ENCODE measurements around the gene ISYNA1. TPM values are rescaled to one million over a fixed set of nuclear protein-coding genes. Genes with fewer than 3 reads are reported as not detected.

ISYNA1 gene
- total and polyA plus RNA-seq, 7 donors = 6.3 to 17.0 (median 9.8) TPM

- Histone ChIP-seq H3K27ac (no peak overlapping the region), H3K27me3 (ENCODE audit: insufficient read depth in 3 of 3, low read length in 2 of 3) (no peaks in the 10 kb centered on the region), H3K36me3 (ENCODE audit: insufficient read depth in 1 of 2, low read depth in 1 of 2) (peaks cover 9 to 68% of the 10 kb centered on the region in 2 donors), H3K4me1 (peaks cover 27% of the 10 kb centered on the region), H3K4me3 (no peak overlapping the region), H3K9me3 (no peaks in the 10 kb centered on the region)
- TF ChIP-seq CTCF (IDR thresholded peaks at IDR 0.05) = no peak
- ATAC-seq = no peak
- 77 to 92% (median 78%) methylated on average over 10 of the region's 10 CpGs for WGBS, 3 donors
- intact Hi-C loops (cut with DNase I) = loop anchor here (5.0 to 10.0 kb wide), 4 partner anchors 104 to 394 kb away; partner anchors contain the start of gene KXD1 (in 1 of the 2)
- DNase-seq = no peak
Observed at GRCh38 chr19:18453269-18454024, 15.5 kb upstream of the ISYNA1 start.

- Histone ChIP-seq H3K27me3 (ENCODE audit: insufficient read depth in 3 of 3, low read length in 2 of 3) (no peaks in the 10 kb centered on the region), H3K4me1 (peaks cover 25% of the 10 kb centered on the region), H3K27ac (no peak overlapping the region), H3K4me3 (no peak overlapping the region), H3K36me3 (ENCODE audit: insufficient read depth in 1 of 2, low read depth in 1 of 2) (peaks cover 9 to 75% of the 10 kb centered on the region in 2 donors), H3K9me3 (no peaks in the 10 kb centered on the region)
- ATAC-seq (no peak), DNase-seq (no peak)
- TF ChIP-seq CTCF (IDR thresholded peaks at IDR 0.05) = no peak
- intact Hi-C loops (cut with DNase I) = loop anchor here (5.0 to 10.0 kb wide), 4 partner anchors 105 to 395 kb away; partner anchors contain the start of gene KXD1 (in 1 of the 2)
- WGBS, 3 donors = 69 to 77% (median 76%) methylated on average over 3 of the region's 3 CpGs
Observed at GRCh38 chr19:18452386-18452785, 14.5 kb upstream of the ISYNA1 start.

- H3K36me3 ChIP-seq (ENCODE audit: insufficient read depth in 1 of 2, low read depth in 1 of 2) = peaks cover 7 to 80% of the 10 kb centered on the region in 2 donors
- H3K27me3 ChIP-seq (ENCODE audit: insufficient read depth in 3 of 3, low read length in 2 of 3) = no peaks in the 10 kb centered on the region
- H3K4me3 ChIP-seq = no peak overlapping the region
- no peaks in the 10 kb centered on the region for H3K9me3 ChIP-seq
- H3K4me1 ChIP-seq = peaks cover 13% of the 10 kb centered on the region
- ATAC-seq (peak; percentile 79 to 90 (median 84)), DNase-seq (peak; percentile 85 to 94)
- H3K27ac ChIP-seq = peak overlapping the region; percentile 23
- intact Hi-C loops (cut with DNase I) = loop anchor here (5.0 to 10.0 kb wide), 4 partner anchors 106 to 396 kb away; partner anchors contain the start of gene KXD1 (in 1 of the 2)
- 42 to 52% (median 50%) methylated on average over 20 to 26 of the region's 26 CpGs for WGBS, 3 donors
- TF ChIP-seq CTCF (IDR thresholded peaks at IDR 0.05) = peak; percentile 97
Observed at GRCh38 chr19:18450931-18451836, 13.3 kb upstream of the ISYNA1 start.

- no peaks in the 10 kb centered on the region for H3K9me3 ChIP-seq
- no peak overlapping the region for H3K4me3 ChIP-seq
- intact Hi-C loops (cut with DNase I) = loop anchor here (5.0 to 10.0 kb wide), 4 partner anchors 107 to 397 kb away; partner anchors contain the start of gene KXD1 (in 1 of the 2)
- H3K27ac ChIP-seq = no peak overlapping the region
- H3K36me3 ChIP-seq (ENCODE audit: insufficient read depth in 1 of 2, low read depth in 1 of 2) = peaks cover 6 to 78% of the 10 kb centered on the region in 2 donors
- no peak for TF ChIP-seq CTCF (IDR thresholded peaks at IDR 0.05)
- ATAC-seq (peak in 3 of 4 donors; percentile 4 to 10 (median 6)), DNase-seq (peak in 1 of 2 donors; percentile 15)
- H3K4me1 ChIP-seq = peaks cover 12% of the 10 kb centered on the region
- no peaks in the 10 kb centered on the region for H3K27me3 ChIP-seq (ENCODE audit: insufficient read depth in 3 of 3, low read length in 2 of 3)
- 77 to 84% (median 79%) methylated on average over 30 to 33 of the region's 33 CpGs for WGBS, 3 donors
Observed at GRCh38 chr19:18450021-18450930, 12.3 kb upstream of the ISYNA1 start.
